ENCODE measurements around the gene KCNT2.

Gene KCNT2

GRCh38 chr1:196444634-196445033 lies 163.6 kb downstream of the KCNT2 start:
- DNase-seq = no peak

GRCh38 chr1:196442366-196442765 lies 165.9 kb downstream of the KCNT2 start:
- DNase-seq = no peak

- DNase-seq = no peak
Observed at GRCh38 chr1:196440711-196441110, 167.5 kb downstream of the KCNT2 start.

GRCh38 chr1:196438329-196438728 lies 169.9 kb downstream of the KCNT2 start:
- DNase-seq = no peak

GRCh38 chr1:196437671-196438070 lies 170.6 kb downstream of the KCNT2 start:
- DNase-seq = no peak

GRCh38 chr1:196433000-196433399 lies 175.2 kb downstream of the KCNT2 start:
- no peak for DNase-seq

- DNase-seq = no peak
Observed at GRCh38 chr1:196427976-196428734, 180.1 kb downstream of the KCNT2 start.

- no peak for DNase-seq
Observed at GRCh38 chr1:196425513-196425912, 182.7 kb downstream of the KCNT2 start.

- DNase-seq = no peak
Observed at GRCh38 chr1:196423612-196424011, 184.6 kb downstream of the KCNT2 start.

- DNase-seq = no peak
Observed at GRCh38 chr1:196418772-196419171, 189.5 kb downstream of the KCNT2 start.

GRCh38 chr1:196415978-196416377 lies 192.3 kb downstream of the KCNT2 start:
- no peak for DNase-seq

- no peak for DNase-seq
Observed at GRCh38 chr1:196412326-196412725, 195.9 kb downstream of the KCNT2 start.

GRCh38 chr1:196410768-196411167 lies 197.5 kb downstream of the KCNT2 start:
- no peak for DNase-seq

- DNase-seq = no peak
Observed at GRCh38 chr1:196409586-196409985, 198.7 kb downstream of the KCNT2 start.

GRCh38 chr1:196407358-196408051 lies 200.7 kb downstream of the KCNT2 start:
- no peak for DNase-seq

GRCh38 chr1:196405839-196406238 lies 202.4 kb downstream of the KCNT2 start:
- DNase-seq = no peak

- no peak for DNase-seq
Observed at GRCh38 chr1:196403803-196404690, 204.2 kb downstream of the KCNT2 start.

- DNase-seq = no peak
Observed at GRCh38 chr1:196401891-196402290, 206.3 kb downstream of the KCNT2 start.

- no peak for DNase-seq
Observed at GRCh38 chr1:196401452-196401833, 206.8 kb downstream of the KCNT2 start.

GRCh38 chr1:196400478-196401451 lies 207.5 kb downstream of the KCNT2 start:
- DNase-seq = peak; percentile 20

- DNase-seq = no peak
Observed at GRCh38 chr1:196399713-196400112, 208.5 kb downstream of the KCNT2 start.

GRCh38 chr1:196393742-196394141 lies 214.5 kb downstream of the KCNT2 start:
- DNase-seq = peak; percentile 5
